VCaP (cell line): ENCODE measurements around the gene PSG1.
"Not testable (repeated sequence)": the region's sequence is repeated elsewhere in the genome, so short reads cannot be mapped to it uniquely, and the experiment has no call there.

ENCODE experiments used
- H3K27ac ChIP-seq: fragments of 450-650 bp; 2 replicates; pipeline ENCODE4 v1.5.1; 2017
- CTCF ChIP-seq: fragments of 450-650 bp; conservative IDR thresholded peaks from 2 replicates; pipeline ENCODE4 v1.5.1; 2017; ENCODE audit warnings: mild to moderate bottlenecking, moderate library complexity

PSG1 gene

GRCh38 chr19:42899674-42900073 lies 20.2 kb upstream of the PSG1 start:
- H3K27ac ChIP-seq: not testable (repeated sequence)

GRCh38 chr19:42899110-42899509 lies 19.6 kb upstream of the PSG1 start:
- not testable (repeated sequence) for H3K27ac ChIP-seq

GRCh38 chr19:42898656-42899055 lies 19.1 kb upstream of the PSG1 start:
- H3K27ac ChIP-seq: not testable (repeated sequence)

GRCh38 chr19:42897729-42898128 lies 18.2 kb upstream of the PSG1 start:
- not testable (repeated sequence) for H3K27ac ChIP-seq

- H3K27ac ChIP-seq: not testable (repeated sequence)
Observed at GRCh38 chr19:42890446-42890845, 10.9 kb upstream of the PSG1 start.

GRCh38 chr19:42887876-42888445 lies 8.4 kb upstream of the PSG1 start:
- not testable (repeated sequence) for H3K27ac ChIP-seq

- not testable (repeated sequence) for H3K27ac ChIP-seq
Observed at GRCh38 chr19:42882730-42883129, 3.2 kb upstream of the PSG1 start.

GRCh38 chr19:42882010-42882409 lies 2.5 kb upstream of the PSG1 start:
- H3K27ac ChIP-seq: not testable (repeated sequence)

GRCh38 chr19:42881279-42881678 lies 1.8 kb upstream of the PSG1 start:
- H3K27ac ChIP-seq: not testable (repeated sequence)
- TF ChIP-seq CTCF: peak; percentile 25

GRCh38 chr19:42880621-42881020 lies 1.1 kb upstream of the PSG1 start:
- not testable (repeated sequence) for H3K27ac ChIP-seq

GRCh38 chr19:42876596-42876995 lies 2.9 kb downstream of the PSG1 start:
- H3K27ac ChIP-seq: not testable (repeated sequence)

GRCh38 chr19:42875881-42876280 lies 3.6 kb downstream of the PSG1 start:
- not testable (repeated sequence) for H3K27ac ChIP-seq

GRCh38 chr19:42874901-42875813 lies 4.4 kb downstream of the PSG1 start:
- H3K27ac ChIP-seq: not testable (repeated sequence)

- not testable (repeated sequence) for H3K27ac ChIP-seq
Observed at GRCh38 chr19:42874136-42874535, 5.4 kb downstream of the PSG1 start.

GRCh38 chr19:42872608-42873007 lies 6.9 kb downstream of the PSG1 start:
- no peak overlapping the region for H3K27ac ChIP-seq
- no peak for TF ChIP-seq CTCF
